Bronchial epithelial cell (primary cell): ENCODE measurements around the gene TRIM24. TPM values are rescaled to one million over a fixed set of nuclear protein-coding genes. Genes with fewer than 3 reads are reported as not detected.

ENCODE experiments used
- DNase-seq: peaks from one replicate; pipeline ENCODE4 v3.0.0-alpha.2; 2010; ENCODE audit warnings: low read depth
- FAIRE-seq: peaks from 2 replicates; lab custom pipeline; 2011; peaks lifted over from hg19 to GRCh38; lab: Jason Lieb, UNC
- H3K27me3 ChIP-seq: 2 replicates; pipeline ENCODE4 v1.5.1; 2011; ENCODE audit warnings: low read length; ENCODE audit not compliant: control insufficient read depth, insufficient read depth
- H3K36me3 ChIP-seq: 2 replicates; pipeline ENCODE4 v1.5.1; 2011; ENCODE audit warnings: low read length; ENCODE audit not compliant: control insufficient read depth, insufficient read depth
- H3K4me3 ChIP-seq: 2 replicates; pipeline ENCODE4 v1.5.1; 2011; ENCODE audit warnings: mild to moderate bottlenecking, low read depth, low read length, control low read depth
- CTCF ChIP-seq: IDR thresholded peaks from 2 replicates; pipeline ENCODE4 v1.5.1; 2011; ENCODE audit warnings: mild to moderate bottlenecking, moderate library complexity, low read length, control low read depth, inconsistent platforms; ENCODE audit not compliant: insufficient read depth, severe bottlenecking
- total RNA-seq: library from RNA; depleted of rRNA; stranded (reverse); fragments of >200 nt; gene quantifications from 2 replicates; pipeline ENCODE4 v1.2.1, GENCODE V29; 2014

Gene TRIM24
- total RNA-seq, 1 donor from 2014 or later, result 2.1 TPM

- no peak for TF ChIP-seq CTCF
- no peaks in the 10 kb centered on the region for H3K27me3 ChIP-seq
- H3K36me3 ChIP-seq, result no peaks in the 10 kb centered on the region
- no peak overlapping the region for H3K4me3 ChIP-seq
- FAIRE-seq (no peak), DNase-seq (no peak)
Measured at GRCh38 chr7:138622841-138623240, 162.8 kb downstream of the TRIM24 start.

GRCh38 chr7:138625084-138625848 is 165.2 kb downstream of the TRIM24 start:
- no peak for TF ChIP-seq CTCF
- DNase-seq (no peak), FAIRE-seq (no peak)
- Histone ChIP-seq H3K4me3 (no peak overlapping the region), H3K27me3 (no peaks in the 10 kb centered on the region), H3K36me3 (no peaks in the 10 kb centered on the region)

GRCh38 chr7:138625849-138626230 is 165.8 kb downstream of the TRIM24 start:
- Histone ChIP-seq H3K27me3 (no peaks in the 10 kb centered on the region), H3K36me3 (no peaks in the 10 kb centered on the region), H3K4me3 (no peak overlapping the region)
- FAIRE-seq (no peak), DNase-seq (no peak)
- TF ChIP-seq CTCF, result no peak

GRCh38 chr7:138626846-138627245 is 166.8 kb downstream of the TRIM24 start:
- Histone ChIP-seq H3K36me3 (no peaks in the 10 kb centered on the region), H3K4me3 (no peak overlapping the region), H3K27me3 (no peaks in the 10 kb centered on the region)
- DNase-seq (no peak), FAIRE-seq (no peak)
- no peak for TF ChIP-seq CTCF

GRCh38 chr7:138627361-138627760 is 167.3 kb downstream of the TRIM24 start:
- Histone ChIP-seq H3K27me3 (no peaks in the 10 kb centered on the region), H3K36me3 (no peaks in the 10 kb centered on the region), H3K4me3 (no peak overlapping the region)
- FAIRE-seq (no peak), DNase-seq (no peak)
- no peak for TF ChIP-seq CTCF
